ENCODE measurements around the gene KPNA6.
"Not testable (repeated sequence)": the region's sequence is repeated elsewhere in the genome, so short reads cannot be mapped to it uniquely, and the experiment has no call there.

KPNA6 gene

GRCh38 chr1:32159189-32159588, 51.3 kb downstream of the KPNA6 start:
- Histone ChIP-seq H3K27ac (replicated peaks) (no peak overlapping the region), H3K4me3 (replicated peaks; ENCODE audit: insufficient read depth, low read length) (no peak overlapping the region), H3K27me3 (ENCODE audit: insufficient read depth, poor library complexity, severe bottlenecking) (no peaks in the 10 kb centered on the region)
- TF ChIP-seq, protein P1, sequence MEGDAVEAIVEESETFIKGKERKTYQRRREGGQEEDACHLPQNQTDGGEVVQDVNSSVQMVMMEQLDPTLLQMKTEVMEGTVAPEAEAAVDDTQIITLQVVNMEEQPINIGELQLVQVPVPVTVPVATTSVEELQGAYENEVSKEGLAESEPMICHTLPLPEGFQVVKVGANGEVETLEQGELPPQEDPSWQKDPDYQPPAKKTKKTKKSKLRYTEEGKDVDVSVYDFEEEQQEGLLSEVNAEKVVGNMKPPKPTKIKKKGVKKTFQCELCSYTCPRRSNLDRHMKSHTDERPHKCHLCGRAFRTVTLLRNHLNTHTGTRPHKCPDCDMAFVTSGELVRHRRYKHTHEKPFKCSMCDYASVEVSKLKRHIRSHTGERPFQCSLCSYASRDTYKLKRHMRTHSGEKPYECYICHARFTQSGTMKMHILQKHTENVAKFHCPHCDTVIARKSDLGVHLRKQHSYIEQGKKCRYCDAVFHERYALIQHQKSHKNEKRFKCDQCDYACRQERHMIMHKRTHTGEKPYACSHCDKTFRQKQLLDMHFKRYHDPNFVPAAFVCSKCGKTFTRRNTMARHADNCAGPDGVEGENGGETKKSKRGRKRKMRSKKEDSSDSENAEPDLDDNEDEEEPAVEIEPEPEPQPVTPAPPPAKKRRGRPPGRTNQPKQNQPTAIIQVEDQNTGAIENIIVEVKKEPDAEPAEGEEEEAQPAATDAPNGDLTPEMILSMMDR (IDR thresholded peaks at IDR 0.05; ENCODE audit: insufficient read depth, low read length): no peak
- TF ChIP-seq SPI1 (IDR thresholded peaks at IDR 0.05; ENCODE audit: borderline replicate concordance, low read depth) (no peak), POLR2AphosphoS5 (IDR thresholded peaks at IDR 0.05; ENCODE audit: low read depth) (no peak), GABPA (IDR thresholded peaks at IDR 0.05; ENCODE audit: low read depth) (no peak)
- TF ChIP-seq, protein P2, sequence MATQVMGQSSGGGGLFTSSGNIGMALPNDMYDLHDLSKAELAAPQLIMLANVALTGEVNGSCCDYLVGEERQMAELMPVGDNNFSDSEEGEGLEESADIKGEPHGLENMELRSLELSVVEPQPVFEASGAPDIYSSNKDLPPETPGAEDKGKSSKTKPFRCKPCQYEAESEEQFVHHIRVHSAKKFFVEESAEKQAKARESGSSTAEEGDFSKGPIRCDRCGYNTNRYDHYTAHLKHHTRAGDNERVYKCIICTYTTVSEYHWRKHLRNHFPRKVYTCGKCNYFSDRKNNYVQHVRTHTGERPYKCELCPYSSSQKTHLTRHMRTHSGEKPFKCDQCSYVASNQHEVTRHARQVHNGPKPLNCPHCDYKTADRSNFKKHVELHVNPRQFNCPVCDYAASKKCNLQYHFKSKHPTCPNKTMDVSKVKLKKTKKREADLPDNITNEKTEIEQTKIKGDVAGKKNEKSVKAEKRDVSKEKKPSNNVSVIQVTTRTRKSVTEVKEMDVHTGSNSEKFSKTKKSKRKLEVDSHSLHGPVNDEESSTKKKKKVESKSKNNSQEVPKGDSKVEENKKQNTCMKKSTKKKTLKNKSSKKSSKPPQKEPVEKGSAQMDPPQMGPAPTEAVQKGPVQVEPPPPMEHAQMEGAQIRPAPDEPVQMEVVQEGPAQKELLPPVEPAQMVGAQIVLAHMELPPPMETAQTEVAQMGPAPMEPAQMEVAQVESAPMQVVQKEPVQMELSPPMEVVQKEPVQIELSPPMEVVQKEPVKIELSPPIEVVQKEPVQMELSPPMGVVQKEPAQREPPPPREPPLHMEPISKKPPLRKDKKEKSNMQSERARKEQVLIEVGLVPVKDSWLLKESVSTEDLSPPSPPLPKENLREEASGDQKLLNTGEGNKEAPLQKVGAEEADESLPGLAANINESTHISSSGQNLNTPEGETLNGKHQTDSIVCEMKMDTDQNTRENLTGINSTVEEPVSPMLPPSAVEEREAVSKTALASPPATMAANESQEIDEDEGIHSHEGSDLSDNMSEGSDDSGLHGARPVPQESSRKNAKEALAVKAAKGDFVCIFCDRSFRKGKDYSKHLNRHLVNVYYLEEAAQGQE (IDR thresholded peaks at IDR 0.05; ENCODE audit: insufficient replicate concordance, low read depth): no peak
- no peak for DNase-seq (ENCODE audit: low read depth in 1 of 2, low spot score in 1 of 2)

DNA sequence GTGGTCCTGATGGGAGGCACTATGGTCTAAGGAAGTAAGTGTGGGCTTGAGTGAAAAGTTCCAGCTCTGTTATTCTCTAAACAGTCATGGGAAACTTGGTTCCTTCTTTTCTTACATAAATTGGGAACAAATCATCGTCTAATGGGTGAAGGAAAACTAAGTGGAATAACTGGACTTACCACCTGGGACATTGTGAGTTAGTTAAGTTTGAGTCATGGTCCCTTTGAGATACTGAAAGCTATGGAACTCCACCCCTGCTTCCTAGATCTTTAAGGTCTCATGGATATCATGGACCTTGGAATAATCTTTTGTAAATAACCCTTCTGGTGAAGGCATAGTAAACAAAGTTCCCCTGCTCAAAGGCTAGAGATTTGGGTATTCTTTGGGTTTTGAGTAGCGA, 55.5 kb downstream of the KPNA6 start:
- no peak for TF ChIP-seq POLR2AphosphoS5 (IDR thresholded peaks at IDR 0.05; ENCODE audit: low read depth)
- TF ChIP-seq, protein P2 (IDR thresholded peaks at IDR 0.05; ENCODE audit: insufficient replicate concordance, low read depth): no peak
- TF ChIP-seq, protein P1 (IDR thresholded peaks at IDR 0.05; ENCODE audit: insufficient read depth, low read length): no peak
- no peak for TF ChIP-seq SPI1 (IDR thresholded peaks at IDR 0.05; ENCODE audit: borderline replicate concordance, low read depth)
- no peak for TF ChIP-seq GABPA (IDR thresholded peaks at IDR 0.05; ENCODE audit: low read depth)

GRCh38 chr1:32165633-32166032, 57.8 kb downstream of the KPNA6 start:
- not testable (repeated sequence) for DNase-seq (ENCODE audit: low read depth in 1 of 2, low spot score in 1 of 2); H3K27me3 ChIP-seq (ENCODE audit: insufficient read depth, poor library complexity, severe bottlenecking); H3K4me3 ChIP-seq (replicated peaks; ENCODE audit: insufficient read depth, low read length); H3K27ac ChIP-seq (replicated peaks)

More for the DNA sequence above, 55.5 kb downstream of the KPNA6 start:
- no peak overlapping the region for H3K4me3 ChIP-seq (replicated peaks; ENCODE audit: insufficient read depth, low read length)
- H3K27me3 ChIP-seq (ENCODE audit: insufficient read depth, poor library complexity, severe bottlenecking): no peaks in the 10 kb centered on the region
- DNase-seq (ENCODE audit: low read depth in 1 of 2, low spot score in 1 of 2): no peak
- H3K27ac ChIP-seq (replicated peaks): no peak overlapping the region

DNA sequence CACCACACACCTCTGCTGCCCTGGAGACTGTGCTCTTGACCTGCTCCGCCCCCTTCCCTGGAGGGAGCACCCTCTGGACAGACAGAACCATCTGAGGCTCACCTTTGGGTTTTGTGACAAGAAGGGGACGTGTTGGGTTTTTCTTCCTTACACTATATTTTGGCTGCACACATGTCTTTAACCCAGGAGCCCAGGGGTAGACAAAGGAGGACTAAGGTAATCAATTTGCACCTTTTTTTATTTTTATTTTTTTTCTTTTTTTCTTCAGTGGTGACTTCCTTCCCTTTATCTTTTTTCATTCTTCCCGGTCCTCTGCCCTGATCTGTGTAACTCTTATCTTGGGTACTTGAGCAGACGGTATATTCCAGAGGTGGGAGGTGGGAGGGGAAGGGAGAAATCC, 63.1 kb downstream of the KPNA6 start:
- DNase-seq (ENCODE audit: low read depth in 1 of 2, low spot score in 1 of 2): no peak

More for the DNA sequence above, 63.1 kb downstream of the KPNA6 start:
- no peaks in the 10 kb centered on the region for H3K27me3 ChIP-seq (ENCODE audit: insufficient read depth, poor library complexity, severe bottlenecking)
- no peak overlapping the region for H3K27ac ChIP-seq (replicated peaks)
- TF ChIP-seq, protein P2 (IDR thresholded peaks at IDR 0.05; ENCODE audit: insufficient replicate concordance, low read depth): no peak
- TF ChIP-seq GABPA (IDR thresholded peaks at IDR 0.05; ENCODE audit: low read depth) (no peak), SPI1 (IDR thresholded peaks at IDR 0.05; ENCODE audit: borderline replicate concordance, low read depth) (no peak), POLR2AphosphoS5 (IDR thresholded peaks at IDR 0.05; ENCODE audit: low read depth) (no peak)
- TF ChIP-seq, protein P1 (IDR thresholded peaks at IDR 0.05; ENCODE audit: insufficient read depth, low read length): no peak
- H3K4me3 ChIP-seq (replicated peaks; ENCODE audit: insufficient read depth, low read length): no peak overlapping the region
